Measurements from ENCODE around the gene IKBIP.

The IKBIP gene

DNA sequence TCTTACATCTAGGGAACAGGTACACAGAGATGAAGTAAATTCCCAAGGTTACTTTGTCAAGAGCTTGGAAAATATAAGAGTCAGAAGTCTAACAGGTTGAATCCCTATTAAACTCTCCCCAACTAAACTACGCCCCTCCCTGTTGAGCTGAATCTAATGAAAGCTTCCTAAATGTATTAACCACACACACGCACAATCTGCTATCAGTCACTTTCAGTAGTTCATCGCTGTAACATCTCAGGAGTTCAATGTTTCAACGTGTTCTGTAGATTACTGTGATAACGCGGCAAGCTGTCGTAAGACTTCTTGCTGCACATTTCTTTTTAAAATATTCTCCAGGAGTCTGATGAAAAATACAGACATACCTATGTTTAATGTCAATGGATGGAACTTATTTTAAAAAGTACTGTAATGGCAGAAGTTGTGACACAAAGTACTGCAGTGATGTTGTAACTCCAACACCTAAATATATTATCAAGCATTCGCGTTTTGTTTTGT is 51.7 kb downstream of the IKBIP start:
- in situ Hi-C loops (cut with MboI; ENCODE audit: low sequenced_read_pairs, unreplicated experiment) = no loop called here
- TF ChIP-seq, protein P1, sequence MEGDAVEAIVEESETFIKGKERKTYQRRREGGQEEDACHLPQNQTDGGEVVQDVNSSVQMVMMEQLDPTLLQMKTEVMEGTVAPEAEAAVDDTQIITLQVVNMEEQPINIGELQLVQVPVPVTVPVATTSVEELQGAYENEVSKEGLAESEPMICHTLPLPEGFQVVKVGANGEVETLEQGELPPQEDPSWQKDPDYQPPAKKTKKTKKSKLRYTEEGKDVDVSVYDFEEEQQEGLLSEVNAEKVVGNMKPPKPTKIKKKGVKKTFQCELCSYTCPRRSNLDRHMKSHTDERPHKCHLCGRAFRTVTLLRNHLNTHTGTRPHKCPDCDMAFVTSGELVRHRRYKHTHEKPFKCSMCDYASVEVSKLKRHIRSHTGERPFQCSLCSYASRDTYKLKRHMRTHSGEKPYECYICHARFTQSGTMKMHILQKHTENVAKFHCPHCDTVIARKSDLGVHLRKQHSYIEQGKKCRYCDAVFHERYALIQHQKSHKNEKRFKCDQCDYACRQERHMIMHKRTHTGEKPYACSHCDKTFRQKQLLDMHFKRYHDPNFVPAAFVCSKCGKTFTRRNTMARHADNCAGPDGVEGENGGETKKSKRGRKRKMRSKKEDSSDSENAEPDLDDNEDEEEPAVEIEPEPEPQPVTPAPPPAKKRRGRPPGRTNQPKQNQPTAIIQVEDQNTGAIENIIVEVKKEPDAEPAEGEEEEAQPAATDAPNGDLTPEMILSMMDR (IDR thresholded peaks at IDR 0.05; ENCODE audit: borderline replicate concordance, control extremely low read depth, extremely low read depth, insufficient read depth, missing control alignments) = no peak
- DNase-seq (ENCODE audit: low spot score) = no peak

DNA sequence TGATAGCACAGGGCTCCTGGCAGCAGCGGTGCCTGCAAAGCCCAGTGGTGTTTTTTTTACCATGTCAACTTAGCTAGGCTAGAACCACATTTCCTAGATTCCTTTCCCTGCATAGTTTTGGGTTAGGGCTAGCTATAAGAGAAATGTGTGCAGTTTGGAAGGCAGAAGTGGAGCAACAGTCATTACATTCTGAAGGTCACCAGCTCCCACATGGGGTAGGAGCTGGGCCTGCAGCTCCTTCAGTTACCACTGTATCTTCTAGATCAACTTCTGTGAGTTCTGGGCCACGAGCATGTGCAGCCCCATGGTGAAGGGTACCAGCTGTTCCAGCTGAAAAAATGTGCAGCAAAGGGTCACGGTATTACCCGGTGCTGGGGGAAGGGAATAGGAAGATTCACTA is 53.4 kb downstream of the IKBIP start:
- TF ChIP-seq, protein P1 (IDR thresholded peaks at IDR 0.05; ENCODE audit: borderline replicate concordance, control extremely low read depth, extremely low read depth, insufficient read depth, missing control alignments) = no peak
- in situ Hi-C loops (cut with MboI; ENCODE audit: low sequenced_read_pairs, unreplicated experiment) = no loop called here
- DNase-seq (ENCODE audit: low spot score) = no peak

DNA sequence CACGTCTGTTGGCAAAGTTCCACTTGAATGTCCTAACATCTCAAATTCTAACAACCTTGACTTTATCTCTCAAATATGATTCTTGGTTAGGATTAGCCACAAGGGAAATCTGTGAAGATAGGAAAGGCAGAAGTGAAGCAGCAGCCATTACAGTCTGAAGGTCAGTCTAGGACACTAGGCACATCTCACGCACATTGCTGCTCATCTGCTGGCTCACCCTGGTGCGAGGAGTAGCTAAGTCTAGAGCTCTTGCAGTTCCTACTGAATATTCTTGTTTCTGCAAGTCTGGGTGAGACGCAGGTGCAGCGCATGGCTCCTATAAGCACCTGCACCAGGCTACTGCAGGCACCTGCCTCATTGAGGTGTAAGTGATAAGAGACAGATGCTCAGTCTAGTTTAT is 57.5 kb downstream of the IKBIP start:
- no peak for DNase-seq (ENCODE audit: low spot score)
- TF ChIP-seq, protein P1 (IDR thresholded peaks at IDR 0.05; ENCODE audit: borderline replicate concordance, control extremely low read depth, extremely low read depth, insufficient read depth, missing control alignments) = no peak
- in situ Hi-C loops (cut with MboI; ENCODE audit: low sequenced_read_pairs, unreplicated experiment) = no loop called here

DNA sequence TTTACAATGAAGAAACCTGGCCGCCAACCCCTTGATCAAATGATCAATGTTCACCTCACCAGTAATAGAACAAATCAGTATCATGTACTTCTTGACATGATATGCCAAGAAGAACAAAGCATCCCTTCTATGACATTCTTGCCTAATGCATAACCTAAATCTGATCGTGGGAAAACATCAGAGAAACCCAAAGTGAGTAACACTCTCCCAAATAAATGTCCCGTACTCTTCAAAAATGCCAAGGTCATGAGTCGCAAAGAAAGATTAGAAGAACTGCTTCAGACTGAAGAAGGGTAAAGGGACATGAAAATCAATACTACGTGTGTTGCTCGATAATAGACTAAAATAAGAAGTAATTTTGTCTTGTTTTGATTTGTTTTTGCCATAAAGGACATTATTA is 62.5 kb downstream of the IKBIP start:
- in situ Hi-C loops (cut with MboI; ENCODE audit: low sequenced_read_pairs, unreplicated experiment) = no loop called here
- DNase-seq (ENCODE audit: low spot score) = no peak
- TF ChIP-seq, protein P1 (IDR thresholded peaks at IDR 0.05; ENCODE audit: borderline replicate concordance, control extremely low read depth, extremely low read depth, insufficient read depth, missing control alignments) = no peak

DNA sequence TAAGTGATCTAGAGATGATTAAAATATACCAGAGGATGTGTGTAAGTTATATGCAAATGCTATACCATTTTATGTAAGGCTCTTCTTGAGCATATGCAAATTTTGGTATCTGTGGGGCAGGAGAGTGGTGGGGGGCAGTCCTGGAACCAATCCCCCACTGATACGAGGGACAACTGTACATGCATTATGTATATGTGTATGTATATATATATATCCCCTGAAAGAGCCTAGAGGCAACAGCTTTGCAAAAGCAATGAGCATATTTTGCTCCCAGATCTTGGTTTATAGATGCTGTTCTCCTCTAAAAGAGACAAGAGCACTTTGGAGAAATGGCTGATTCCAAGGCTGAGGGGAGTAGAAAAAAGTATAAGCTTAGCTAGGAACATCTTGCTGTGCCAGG is 63.5 kb downstream of the IKBIP start:
- in situ Hi-C loops (cut with MboI; ENCODE audit: low sequenced_read_pairs, unreplicated experiment) = no loop called here
- TF ChIP-seq, protein P1 (IDR thresholded peaks at IDR 0.05; ENCODE audit: borderline replicate concordance, control extremely low read depth, extremely low read depth, insufficient read depth, missing control alignments) = no peak
- no peak for DNase-seq (ENCODE audit: low spot score)

DNA sequence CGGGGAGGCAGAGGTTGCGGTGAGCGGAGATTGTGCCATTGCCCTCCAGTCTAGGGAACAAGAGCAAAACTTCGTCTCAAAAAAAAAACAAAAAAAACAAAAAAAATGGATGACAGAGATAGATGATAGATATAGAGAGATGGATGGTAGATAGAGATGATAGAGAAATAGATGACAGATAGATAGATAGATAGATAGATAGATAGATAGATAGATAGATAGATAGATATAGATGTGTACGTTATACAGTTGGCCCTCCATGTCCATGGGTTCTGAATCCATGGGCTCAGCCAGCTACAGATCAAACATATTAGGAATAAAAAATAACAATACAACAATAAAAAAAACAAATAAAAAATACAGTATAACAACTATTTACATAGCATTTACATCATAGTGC is 63.9 kb downstream of the IKBIP start:
- TF ChIP-seq, protein P1 (IDR thresholded peaks at IDR 0.05; ENCODE audit: borderline replicate concordance, control extremely low read depth, extremely low read depth, insufficient read depth, missing control alignments) = no peak
- in situ Hi-C loops (cut with MboI; ENCODE audit: low sequenced_read_pairs, unreplicated experiment) = no loop called here
- no peak for DNase-seq (ENCODE audit: low spot score)

DNA sequence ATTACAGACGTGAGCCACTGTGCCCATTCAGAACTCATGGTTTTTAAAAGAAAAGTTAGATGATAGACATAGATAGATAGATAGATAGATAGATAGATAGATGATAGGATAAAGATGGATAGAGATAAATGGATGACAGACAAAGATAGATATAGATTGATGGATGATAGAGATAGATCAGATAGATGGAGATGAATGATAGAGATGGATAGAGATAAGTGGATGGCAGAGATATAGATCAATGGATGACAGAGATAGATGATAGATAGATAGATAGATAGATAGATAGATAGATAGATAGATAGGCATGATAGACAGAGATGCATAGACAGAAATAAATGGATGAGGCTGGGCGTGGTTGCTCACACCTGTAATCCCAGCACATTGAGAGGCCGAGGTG is 64.8 kb downstream of the IKBIP start:
- TF ChIP-seq, protein P1 (IDR thresholded peaks at IDR 0.05; ENCODE audit: borderline replicate concordance, control extremely low read depth, extremely low read depth, insufficient read depth, missing control alignments) = no peak
- DNase-seq (ENCODE audit: low spot score) = no peak
- in situ Hi-C loops (cut with MboI; ENCODE audit: low sequenced_read_pairs, unreplicated experiment) = no loop called here
